Activated T-helper 1 cell treated with Interleukin-2 at 50 U/mL for 16 hours (primary cell): ENCODE measurements around the gene GID8.

Experiments used
- DNase-seq: peaks from one replicate; pipeline ENCODE4 v3.0.0-alpha.2; 2020; ENCODE audit warnings: low read depth

Gene GID8

GRCh38 chr20:62902926-62903615 lies 34.9 kb upstream of the GID8 start:
- DNase-seq, result no peak

- DNase-seq, result no peak
These were observed 32.3 kb upstream of the GID8 start for GRCh38 chr20:62905536-62906117.

- no peak for DNase-seq
These were observed 31.7 kb upstream of the GID8 start for GRCh38 chr20:62906209-62906608.

GRCh38 chr20:62906647-62907375 lies 31.1 kb upstream of the GID8 start:
- DNase-seq, result no peak

GRCh38 chr20:62907384-62908317 lies 30.3 kb upstream of the GID8 start:
- no peak for DNase-seq

GRCh38 chr20:62908971-62909791 lies 28.8 kb upstream of the GID8 start:
- DNase-seq, result no peak

GRCh38 chr20:62910217-62910766 lies 27.7 kb upstream of the GID8 start:
- no peak for DNase-seq

GRCh38 chr20:62910777-62911497 lies 27.0 kb upstream of the GID8 start:
- no peak for DNase-seq

- no peak for DNase-seq
These were observed 26.2 kb upstream of the GID8 start for GRCh38 chr20:62911701-62912280.

- no peak for DNase-seq
These were observed 24.8 kb upstream of the GID8 start for GRCh38 chr20:62913043-62913630.

- no peak for DNase-seq
These were observed 23.5 kb upstream of the GID8 start for GRCh38 chr20:62914436-62914835.

GRCh38 chr20:62914970-62915457 lies 22.9 kb upstream of the GID8 start:
- no peak for DNase-seq

- no peak for DNase-seq
These were observed 21.1 kb upstream of the GID8 start for GRCh38 chr20:62916703-62917476.

GRCh38 chr20:62917720-62918119 lies 20.2 kb upstream of the GID8 start:
- DNase-seq, result no peak

- no peak for DNase-seq
These were observed 19.8 kb upstream of the GID8 start for GRCh38 chr20:62918147-62918546.

- DNase-seq, result peak; percentile 20
These were observed 19.1 kb upstream of the GID8 start for GRCh38 chr20:62918831-62919230.

- no peak for DNase-seq
These were observed 17.8 kb upstream of the GID8 start for GRCh38 chr20:62920039-62920645.

GRCh38 chr20:62921119-62921687 lies 16.7 kb upstream of the GID8 start:
- DNase-seq, result peak; percentile 35
